NCI-H2196 treated with DMSO at 0.1 percent for 48 hours (cell line): ENCODE results near the gene CHST15.
"Not testable (repeated sequence)": the region's sequence is repeated elsewhere in the genome, so short reads cannot be mapped to it uniquely, and the experiment has no call there.

Experiments
- DNase-seq: peaks from one replicate; lab custom pipeline; 2025; ENCODE audit not compliant: unreplicated experiment; lab: John Stamatoyannopoulos, UW

The CHST15 gene

DNA sequence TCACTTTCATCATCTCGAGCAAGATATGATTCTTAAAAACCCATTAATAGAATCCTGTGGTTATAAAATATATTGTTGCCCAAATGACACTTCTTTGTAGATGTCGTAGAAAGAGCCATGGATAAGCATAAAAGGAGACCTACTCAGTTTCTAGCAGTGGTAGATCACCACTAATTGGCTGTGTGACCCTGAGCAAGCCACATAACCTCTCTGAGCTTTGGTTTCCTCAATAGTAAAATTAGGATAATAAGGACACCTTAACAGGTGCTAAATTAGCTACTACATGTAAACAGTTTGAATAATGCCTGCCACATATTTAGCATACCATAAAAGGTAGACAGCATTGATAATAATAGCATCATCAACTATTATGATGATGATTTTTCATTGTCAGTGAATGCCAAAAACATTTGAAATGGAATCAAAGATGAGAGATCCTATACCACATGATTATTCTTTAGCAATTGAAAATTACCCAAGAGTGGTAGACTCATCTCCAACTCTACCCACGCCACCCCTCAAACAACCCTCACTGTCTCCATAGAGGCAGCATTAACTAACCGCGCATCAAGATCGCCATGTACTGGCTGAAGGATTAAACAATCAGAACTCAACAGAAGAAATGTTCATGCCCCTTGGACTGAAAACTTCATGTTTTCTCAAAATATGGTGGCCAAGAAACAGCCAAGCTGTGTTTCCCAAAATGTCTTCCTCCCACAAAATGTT, 45.8 kb downstream of the CHST15 start:
- DNase-seq: no peak

DNA sequence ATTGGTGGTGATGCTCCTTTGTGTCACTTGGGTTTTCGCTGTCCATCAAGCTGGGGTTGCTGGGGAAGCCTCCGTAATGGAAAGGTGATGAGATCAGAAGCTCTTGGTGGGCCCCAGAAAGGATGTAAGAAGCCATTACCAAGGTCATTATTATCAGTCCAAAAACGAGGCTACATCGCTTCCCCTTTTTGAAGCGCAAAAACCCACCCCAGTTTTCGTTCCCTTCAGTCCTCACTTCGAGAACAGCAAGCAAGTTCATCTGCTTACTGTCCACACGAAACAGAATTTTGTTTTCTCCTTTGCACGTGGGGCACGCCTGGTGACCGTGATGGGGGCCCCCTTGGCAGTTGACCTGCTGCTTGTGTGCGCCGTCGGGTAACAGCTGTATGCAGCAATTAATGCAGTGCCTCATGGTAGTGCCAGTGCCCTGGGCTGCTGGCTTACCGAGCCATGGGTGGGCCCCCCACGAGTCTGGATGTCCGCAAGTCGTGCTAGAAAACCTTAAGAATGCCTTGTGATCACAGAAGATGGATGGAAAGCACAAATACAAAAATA, 47.5 kb downstream of the CHST15 start:
- no peak for DNase-seq

- DNase-seq: no peak
Observed at GRCh38 chr10:124045276-124045675, 48.1 kb downstream of the CHST15 start.

DNA sequence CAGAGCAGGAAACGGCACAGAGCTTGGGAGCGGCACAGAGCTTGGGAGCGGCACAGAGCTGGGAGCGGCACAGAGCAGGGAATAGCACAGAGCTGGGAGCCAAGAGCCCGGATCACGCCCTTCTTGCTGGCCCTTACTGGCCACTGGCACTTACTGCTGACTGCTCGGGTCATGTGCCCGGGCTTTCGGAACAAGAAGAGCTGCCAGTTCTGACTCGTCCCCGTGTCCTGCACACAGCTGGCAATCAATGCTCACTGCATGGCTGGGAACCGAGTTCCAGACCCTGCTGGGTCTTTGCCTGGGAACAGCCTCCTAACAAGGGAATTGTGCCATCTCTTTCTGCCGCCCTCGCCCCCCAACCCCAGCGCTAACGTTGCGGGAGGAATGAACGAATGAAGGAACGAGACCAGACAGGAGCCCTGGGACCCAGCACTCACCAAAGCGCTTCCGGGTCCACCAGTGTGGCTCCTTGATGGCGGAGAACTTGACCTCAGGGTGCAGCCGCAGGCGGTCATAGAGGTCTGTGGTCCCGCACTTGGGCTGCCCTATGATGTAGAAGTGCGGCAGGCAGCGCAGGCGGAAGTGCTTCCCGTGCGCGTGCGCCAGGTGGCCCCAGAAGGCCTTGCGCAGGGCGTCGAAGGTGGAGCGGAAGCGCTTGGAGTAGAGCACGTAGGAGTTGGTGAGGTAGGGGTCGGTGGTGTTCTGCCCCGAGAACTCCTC, 49.1 kb downstream of the CHST15 start:
- no peak for DNase-seq

DNA sequence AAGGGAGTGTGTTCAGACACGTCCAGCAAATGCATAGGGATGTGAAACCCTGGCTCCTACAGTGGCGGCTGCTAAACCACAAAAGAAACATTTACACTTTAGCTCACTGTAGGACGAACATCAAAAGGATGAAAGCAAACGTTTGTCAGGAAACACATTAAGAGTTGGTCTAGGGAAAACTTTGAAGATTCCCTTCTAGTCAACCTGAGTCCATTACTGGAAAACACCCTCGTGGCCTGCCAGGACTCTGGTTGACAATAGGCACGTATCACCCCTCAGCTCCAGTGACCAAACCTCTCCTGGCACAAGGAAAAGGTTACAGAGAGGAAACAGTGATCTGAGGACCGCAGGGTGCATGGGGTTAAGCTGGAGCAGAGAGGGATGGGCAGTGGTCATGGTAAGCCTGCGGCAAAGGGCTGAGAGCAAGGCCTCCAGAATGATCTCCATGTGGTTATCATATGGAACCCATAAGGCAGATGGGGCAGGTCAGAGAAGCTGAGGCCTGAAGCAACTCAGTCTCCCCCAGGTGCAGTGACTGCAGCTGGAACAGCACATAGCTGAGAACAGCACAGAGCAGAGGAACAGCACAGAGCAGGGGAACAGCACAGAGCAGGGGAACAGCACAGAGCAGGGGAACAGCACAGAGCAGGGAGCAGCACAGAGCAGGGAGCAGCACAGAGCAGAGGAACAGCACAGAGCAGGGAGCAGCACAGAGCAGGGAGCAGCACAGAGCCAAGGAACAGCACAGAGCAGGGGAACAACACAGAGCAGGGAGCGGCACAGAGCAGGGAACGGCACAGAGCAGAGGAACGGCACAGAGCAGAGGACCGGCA, 49.9 kb downstream of the CHST15 start:
- no peak for DNase-seq

DNA sequence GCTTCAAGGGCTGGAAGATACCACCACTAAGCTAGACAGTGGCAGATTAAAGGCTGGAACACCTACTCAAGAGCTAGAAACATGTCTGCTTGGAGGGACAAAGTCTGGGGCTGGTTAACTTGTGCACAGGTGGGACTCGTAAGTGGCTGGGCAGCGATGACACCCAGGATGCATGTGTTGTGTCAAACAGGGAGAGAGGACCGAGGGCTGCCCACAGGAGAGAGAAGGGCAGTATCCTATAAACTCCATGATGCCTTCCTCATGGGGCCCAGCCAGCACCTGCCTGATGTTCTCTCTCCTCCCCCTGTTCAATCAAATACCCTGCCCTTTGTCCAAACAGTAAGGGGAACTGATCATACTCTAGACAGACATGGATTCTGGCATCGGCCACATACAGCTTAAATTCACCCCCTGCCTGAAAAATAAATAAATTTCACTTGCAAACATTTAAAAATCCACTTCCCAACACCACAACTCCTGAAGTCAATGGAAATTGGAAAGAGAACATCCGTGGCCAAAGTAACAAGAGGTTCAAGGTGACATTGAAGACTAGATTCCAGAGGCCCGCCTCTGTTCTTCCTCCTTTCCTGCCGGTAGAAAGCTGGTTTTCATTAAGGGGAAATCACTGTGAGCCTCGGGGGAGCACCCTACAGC, 50.6 kb downstream of the CHST15 start:
- DNase-seq: no peak

- DNase-seq: no peak
Observed at GRCh38 chr10:124041675-124042445, 51.5 kb downstream of the CHST15 start.

DNA sequence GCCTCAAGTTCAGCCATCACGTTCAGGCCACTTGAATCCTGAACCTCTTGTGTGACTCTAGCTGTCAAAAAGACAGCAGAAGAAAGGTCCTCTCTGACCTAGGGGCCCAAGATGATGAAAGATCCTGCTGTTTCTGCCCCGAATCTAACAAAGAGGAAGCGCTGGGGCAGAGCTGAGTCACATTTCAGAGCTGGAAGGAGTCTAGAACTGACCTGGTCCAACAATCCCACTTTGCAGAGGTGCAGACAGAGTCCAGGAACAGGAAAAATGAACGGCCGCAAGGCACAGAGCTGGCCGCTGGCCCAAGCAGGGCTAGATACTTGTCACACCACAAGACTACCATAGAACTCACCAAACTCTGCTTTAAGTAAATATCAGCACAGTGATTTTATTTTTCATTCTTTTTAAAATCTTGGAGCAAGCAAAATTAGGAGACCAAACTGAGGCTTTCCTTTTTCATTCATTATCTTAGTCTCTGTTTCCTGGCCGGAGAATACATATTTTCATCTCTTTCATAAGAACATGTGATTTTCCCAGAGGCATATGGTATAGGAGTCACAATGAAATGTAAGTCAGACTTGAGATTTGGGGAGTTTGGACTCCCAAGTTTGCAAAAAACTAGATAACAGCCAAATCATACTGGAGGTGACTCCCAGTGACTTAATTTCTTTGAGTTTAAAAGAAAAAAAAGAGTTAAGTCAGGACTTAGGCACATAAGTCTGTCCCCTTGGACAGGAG, 52.8 kb downstream of the CHST15 start:
- DNase-seq: no peak

GRCh38 chr10:124039483-124040013, 53.9 kb downstream of the CHST15 start:
- DNase-seq: no peak

DNA sequence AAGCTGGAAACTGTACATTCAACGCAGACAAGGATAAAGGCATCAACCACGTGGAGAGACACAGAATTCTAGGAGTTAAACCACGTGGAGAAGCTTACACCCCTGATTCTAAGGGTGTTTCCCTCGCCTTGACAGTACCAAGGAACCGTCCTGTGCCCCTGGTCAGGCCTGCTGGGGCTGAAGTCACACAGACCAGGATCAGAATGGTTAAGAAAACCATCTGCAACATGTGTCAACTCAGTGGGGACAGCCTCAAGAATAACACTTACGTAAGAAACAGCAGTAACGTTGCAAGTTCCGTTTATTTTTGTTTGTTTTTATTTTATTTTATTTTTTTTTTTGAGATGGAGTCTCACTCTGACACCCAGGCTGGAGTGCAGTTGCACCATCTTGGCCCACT, 55.6 kb downstream of the CHST15 start:
- DNase-seq: no peak

- DNase-seq: no peak
Observed at GRCh38 chr10:124037286-124037685, 56.1 kb downstream of the CHST15 start.

GRCh38 chr10:124036746-124037145, 56.7 kb downstream of the CHST15 start:
- DNase-seq: no peak

- no peak for DNase-seq
Observed at GRCh38 chr10:124035928-124036558, 57.4 kb downstream of the CHST15 start.

GRCh38 chr10:124035306-124035927, 58.0 kb downstream of the CHST15 start:
- no peak for DNase-seq

DNA sequence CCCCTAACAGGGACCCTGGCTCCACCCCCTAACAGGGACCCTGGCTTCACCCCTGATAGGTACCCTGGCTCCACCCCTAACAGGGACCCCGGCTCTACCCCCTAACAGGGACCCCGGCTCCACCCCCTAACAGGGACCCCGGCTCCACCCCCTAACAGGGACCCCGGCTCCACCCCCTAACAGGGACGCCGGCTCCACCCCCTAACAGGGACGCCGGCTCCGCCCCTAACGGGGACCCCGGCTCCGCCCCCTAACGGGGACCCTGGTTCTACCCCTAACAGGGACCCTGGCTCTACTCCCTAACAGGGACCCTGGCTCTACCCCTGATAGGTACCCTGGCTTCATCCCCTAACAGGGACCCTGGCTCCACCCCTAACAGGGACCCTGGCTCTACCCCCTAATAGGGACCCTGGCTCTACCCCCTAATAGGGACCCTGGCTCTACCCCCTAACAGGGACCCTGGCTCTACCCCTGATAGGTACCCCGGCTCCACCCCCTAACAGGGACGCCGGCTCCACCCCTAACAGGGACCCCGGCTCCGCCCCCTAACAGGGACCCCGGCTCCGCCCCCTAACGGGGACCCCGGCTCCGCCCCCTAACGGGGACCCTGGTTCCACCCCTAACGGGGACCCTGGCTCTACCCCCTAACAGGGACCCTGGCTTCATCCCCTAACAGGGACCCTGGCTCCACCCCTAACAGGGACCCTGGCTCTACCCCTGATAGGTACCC, 58.7 kb downstream of the CHST15 start:
- not testable (repeated sequence) for DNase-seq

DNA sequence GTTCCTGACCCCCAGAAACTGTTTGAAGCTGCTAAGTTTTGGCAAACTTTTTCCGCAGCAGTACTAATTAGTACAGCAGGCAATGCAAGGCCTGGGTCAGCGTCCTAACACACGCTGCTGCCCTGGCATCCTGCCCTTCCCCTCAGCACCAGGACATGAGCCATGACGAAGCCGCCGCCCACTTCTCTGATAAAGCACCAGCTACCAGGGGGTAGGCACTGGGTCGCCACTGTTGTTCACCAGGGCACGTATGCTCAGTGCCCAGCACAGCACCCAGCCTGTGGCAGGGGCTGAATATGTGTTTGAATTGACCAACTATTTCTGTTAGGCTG, 59.5 kb downstream of the CHST15 start:
- DNase-seq: no peak

GRCh38 chr10:124032971-124033886, 60.2 kb downstream of the CHST15 start:
- DNase-seq: no peak
